Hepatocyte (in vitro differentiated cells): ENCODE results near the gene C3orf38.

Source experiments
- EZH2 ChIP-seq: fragments of 200-600 bp; sonication (generic); IDR thresholded peaks from 2 replicates; pipeline ENCODE4 v1.6.1; 2016; ENCODE audit warnings: antibody characterized with exemption, mild to moderate bottlenecking, borderline replicate concordance
- EZH2phosphoT487 ChIP-seq: fragments of 200-600 bp; sonication (generic); IDR thresholded peaks from one replicate; pipeline ENCODE4 v1.6.1; 2018; ENCODE audit warnings: antibody characterized with exemption, mild to moderate bottlenecking, low read depth, moderate library complexity; ENCODE audit not compliant: unreplicated experiment, severe bottlenecking
- TF ChIP-seq, protein P1 (sequence below): fragments of 200-600 bp; sonication (generic); IDR thresholded peaks from 2 replicates; pipeline ENCODE4 v1.5.1; 2016; ENCODE audit warnings: antibody characterized with exemption, mild to moderate bottlenecking; ENCODE audit not compliant: poor library complexity

DNA sequence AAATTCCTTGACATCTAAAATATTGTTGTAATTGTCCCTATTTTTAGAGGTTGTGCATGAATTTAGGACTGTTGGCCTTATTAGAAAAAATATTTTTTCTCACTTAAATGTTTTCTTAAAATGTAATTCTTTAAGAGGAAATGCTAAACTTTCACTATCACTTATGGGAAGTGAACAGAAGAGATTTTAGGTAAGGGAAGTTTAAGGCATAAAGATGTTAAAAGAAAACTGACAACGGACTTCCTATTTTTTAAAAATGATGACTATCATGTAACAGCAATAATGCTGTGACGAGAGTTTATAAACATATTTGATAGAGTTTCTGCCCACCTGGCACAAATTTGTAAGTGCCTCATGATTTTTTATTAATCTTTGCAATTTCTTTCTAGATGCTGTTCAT, 3.1 kb downstream of the C3orf38 start:
- TF ChIP-seq, protein P1, sequence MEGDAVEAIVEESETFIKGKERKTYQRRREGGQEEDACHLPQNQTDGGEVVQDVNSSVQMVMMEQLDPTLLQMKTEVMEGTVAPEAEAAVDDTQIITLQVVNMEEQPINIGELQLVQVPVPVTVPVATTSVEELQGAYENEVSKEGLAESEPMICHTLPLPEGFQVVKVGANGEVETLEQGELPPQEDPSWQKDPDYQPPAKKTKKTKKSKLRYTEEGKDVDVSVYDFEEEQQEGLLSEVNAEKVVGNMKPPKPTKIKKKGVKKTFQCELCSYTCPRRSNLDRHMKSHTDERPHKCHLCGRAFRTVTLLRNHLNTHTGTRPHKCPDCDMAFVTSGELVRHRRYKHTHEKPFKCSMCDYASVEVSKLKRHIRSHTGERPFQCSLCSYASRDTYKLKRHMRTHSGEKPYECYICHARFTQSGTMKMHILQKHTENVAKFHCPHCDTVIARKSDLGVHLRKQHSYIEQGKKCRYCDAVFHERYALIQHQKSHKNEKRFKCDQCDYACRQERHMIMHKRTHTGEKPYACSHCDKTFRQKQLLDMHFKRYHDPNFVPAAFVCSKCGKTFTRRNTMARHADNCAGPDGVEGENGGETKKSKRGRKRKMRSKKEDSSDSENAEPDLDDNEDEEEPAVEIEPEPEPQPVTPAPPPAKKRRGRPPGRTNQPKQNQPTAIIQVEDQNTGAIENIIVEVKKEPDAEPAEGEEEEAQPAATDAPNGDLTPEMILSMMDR: no peak
- no peak for TF ChIP-seq EZH2phosphoT487
- no peak for TF ChIP-seq EZH2
